BJ (cell line): ENCODE data around the gene ETV6. TPM values are rescaled to one million over a fixed set of nuclear protein-coding genes. Genes with fewer than 3 reads are reported as not detected.

Source experiments
- CTCF ChIA-PET: fragments of 350-600 bp; formaldehyde crosslinking; extraction: SDS; loops from one replicate; lab custom pipeline; 2021; ENCODE audit warnings: antibody characterized with exemption, inconsistent platforms; lab: Yijun Ruan, JAX
- POLR2A ChIA-PET: fragments of 300-600 bp; sonication (Branson Sonifier 250); formaldehyde crosslinking; extraction: SDS; loops from one replicate; lab custom pipeline; 2021; ENCODE audit warnings: antibody characterized with exemption; lab: Charles Lee
- DNase-seq: peaks from one replicate; pipeline ENCODE4 v3.0.0-alpha.2; 2011; ENCODE audit warnings: low read depth
- H3K27me3 ChIP-seq: 2 replicates; pipeline ENCODE4 v1.6.0; 2011; ENCODE audit warnings: low read length; ENCODE audit not compliant: control insufficient read depth, insufficient read depth
- H3K36me3 ChIP-seq: 2 replicates; pipeline ENCODE4 v1.5.1; 2011; ENCODE audit warnings: low read length; ENCODE audit not compliant: control insufficient read depth, insufficient read depth
- H3K4me3 ChIP-seq: 2 replicates; pipeline ENCODE4 v1.5.1; 2011; ENCODE audit warnings: low read depth, mild to moderate bottlenecking, control low read depth, low read length
- CTCF ChIP-seq: IDR thresholded peaks from 2 replicates; pipeline ENCODE4 v1.5.1; 2011; ENCODE audit warnings: low read depth, mild to moderate bottlenecking, control low read depth, inconsistent platforms, low read length, moderate library complexity; ENCODE audit not compliant: insufficient read depth
- polyA plus RNA-seq: library from polyadenylated mRNA; depleted of rRNA; stranded (reverse); fragments of >200 nt; gene quantifications from 2 replicates; pipeline ENCODE4 v1.2.3, GENCODE V29; 2011

ETV6 gene
- polyA plus RNA-seq, 1 experiment: 10.7 TPM

DNA sequence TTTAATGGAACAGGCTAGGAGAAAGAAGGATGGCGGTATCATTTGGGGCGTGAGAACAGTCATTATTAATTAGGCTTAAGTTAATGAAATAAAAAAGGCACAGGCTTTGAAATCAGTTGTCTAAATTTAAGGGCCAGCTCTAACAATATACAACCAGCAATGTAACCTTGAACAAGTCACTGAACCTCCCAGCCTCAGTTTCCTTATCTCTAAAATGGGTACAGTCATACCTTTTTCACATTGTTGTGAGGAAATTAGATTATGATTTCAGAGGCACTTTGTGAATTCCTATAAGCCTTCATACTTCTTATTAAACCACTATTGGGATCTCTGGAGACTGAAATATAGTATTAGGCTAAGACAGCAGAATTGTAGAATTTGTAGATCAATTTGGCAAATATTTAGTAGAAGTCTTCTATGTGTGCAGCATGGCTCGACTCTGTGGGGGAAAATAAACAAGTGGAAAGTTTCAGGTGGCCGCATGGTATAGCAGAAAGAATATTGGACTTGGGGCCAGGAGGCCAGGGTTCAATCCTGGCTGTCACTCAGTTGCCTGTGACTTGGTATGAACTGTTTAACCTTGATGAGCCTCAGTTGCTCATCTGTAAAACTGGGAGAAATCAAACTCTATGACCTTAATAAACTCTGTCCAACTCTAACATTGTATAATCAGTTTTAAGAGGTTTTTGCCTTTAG lies 117.7 kb downstream of the ETV6 start:
- no peaks in the 10 kb centered on the region for H3K27me3 ChIP-seq
- DNase-seq: no peak
- TF ChIP-seq CTCF: no peak
- ChIA-PET CTCF (interaction anchor here (1.3 to 2.3 kb wide), 2 partner anchors 8 to 10 kb away, joined by 4 to 8 read pairs; no protein-coding TSS in a partner anchor), POLR2A (interaction anchor here (0.5 kb wide), 1 partner anchor 1132 kb away, joined by 5 read pairs; no protein-coding TSS in a partner anchor)
- no peak overlapping the region for H3K4me3 ChIP-seq
- peaks cover 2% of the 10 kb centered on the region; the same call in 1 of the 2 replicates for H3K36me3 ChIP-seq

DNA sequence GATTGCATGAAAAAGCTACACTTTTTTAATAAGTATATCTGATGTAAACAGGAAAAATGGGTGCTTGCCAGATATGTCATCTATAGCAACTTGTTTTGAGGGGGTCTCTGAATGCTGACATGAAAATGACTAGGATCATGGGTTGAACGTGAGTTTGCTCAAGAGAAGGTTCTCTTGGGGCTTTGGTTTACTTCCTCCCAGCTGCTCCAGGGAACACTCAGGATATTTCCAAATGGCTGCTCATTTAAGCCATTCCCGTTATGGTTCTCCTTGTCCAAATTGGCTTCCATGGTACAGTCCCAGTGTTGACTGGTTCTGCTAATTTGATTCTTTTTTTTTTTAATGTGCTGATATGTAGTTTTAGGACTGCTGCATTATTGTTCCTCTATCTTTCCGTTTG lies 118.3 kb downstream of the ETV6 start:
- H3K27me3 ChIP-seq: no peaks in the 10 kb centered on the region
- peaks cover 2% of the 10 kb centered on the region; the same call in 1 of the 2 replicates for H3K36me3 ChIP-seq
- POLR2A ChIA-PET: no interaction called here
- DNase-seq: no peak
- no peak overlapping the region for H3K4me3 ChIP-seq
- CTCF ChIA-PET: interaction anchor here (2.3 kb wide), 1 partner anchor 9 kb away, joined by 8 read pairs; no protein-coding TSS in a partner anchor
- TF ChIP-seq CTCF: no peak

GRCh38 chr12:11768233-11768965 lies 118.9 kb downstream of the ETV6 start:
- no peak overlapping the region for H3K4me3 ChIP-seq
- DNase-seq: no peak
- CTCF ChIA-PET: interaction anchor here (2.3 kb wide), 1 partner anchor 9 kb away, joined by 8 read pairs; no protein-coding TSS in a partner anchor
- POLR2A ChIA-PET: no interaction called here
- no peak for TF ChIP-seq CTCF
- peaks cover 2% of the 10 kb centered on the region; the same call in 1 of the 2 replicates for H3K36me3 ChIP-seq
- no peaks in the 10 kb centered on the region for H3K27me3 ChIP-seq

DNA sequence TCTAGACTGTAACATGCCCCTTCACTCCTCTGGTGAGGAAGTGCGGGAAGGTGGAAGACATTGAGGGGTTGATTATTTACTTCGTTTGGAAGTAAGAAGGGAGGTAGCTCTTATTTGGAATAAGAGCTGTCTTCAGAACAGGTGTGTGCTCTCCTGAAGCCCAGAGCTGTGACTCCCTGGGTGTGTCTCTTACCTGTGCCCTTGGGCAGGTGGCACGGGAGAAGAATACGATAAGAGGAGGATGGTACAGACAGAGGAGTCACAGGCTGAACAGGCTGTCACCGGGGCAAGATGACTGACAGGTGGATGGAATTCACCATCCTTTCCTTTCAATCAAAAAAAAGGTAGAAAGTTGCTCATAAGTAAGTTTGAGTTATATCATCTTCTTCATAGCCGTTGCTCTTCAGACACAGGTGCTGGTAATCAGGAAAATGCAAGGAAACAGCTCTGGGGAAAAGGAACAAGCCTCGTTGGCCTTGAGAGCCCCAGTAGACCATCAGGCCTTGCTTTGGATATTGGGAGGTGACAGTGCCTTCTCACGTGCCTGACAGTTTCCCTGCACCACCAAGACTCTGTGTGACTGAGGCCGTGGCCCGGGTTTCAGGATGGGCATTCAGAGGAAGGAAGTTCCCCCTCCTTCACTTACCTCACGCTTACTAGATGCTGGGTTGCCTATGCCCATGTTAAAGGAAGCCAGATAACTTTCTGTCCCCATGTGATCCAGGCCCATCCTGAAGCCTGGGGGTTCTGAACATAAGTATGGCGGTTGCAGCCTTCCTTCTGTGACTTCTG lies 120.4 kb downstream of the ETV6 start:
- Histone ChIP-seq H3K36me3 (peaks cover 2% of the 10 kb centered on the region; the same call in 1 of the 2 replicates), H3K27me3 (no peaks in the 10 kb centered on the region), H3K4me3 (no peak overlapping the region)
- no peak for DNase-seq
- POLR2A ChIA-PET: no interaction called here
- CTCF ChIA-PET: no interaction called here
- TF ChIP-seq CTCF: no peak
